NB4 (cell line): ENCODE data around the gene NME1.

Experiments
- CTCF ChIP-seq: IDR thresholded peaks from one replicate; pipeline ENCODE4 v1.5.1; 2012; ENCODE audit warnings: low read depth, low read length
- MAX ChIP-seq: IDR thresholded peaks from 2 replicates; pipeline ENCODE4 v1.6.1; 2011; ENCODE audit warnings: low read depth, low read length
- MYC ChIP-seq: IDR thresholded peaks from 2 replicates; pipeline ENCODE4 v1.6.1; 2011; ENCODE audit warnings: low read depth, low read length
- POLR2A ChIP-seq: IDR thresholded peaks from 2 replicates; pipeline ENCODE4 v1.6.1; 2011; ENCODE audit warnings: mild to moderate bottlenecking; ENCODE audit not compliant: insufficient read length; ENCODE audit errors: extremely low read depth

GRCh38 chr17:51121620-51122472, 31.5 kb upstream of the NME1 start:
- TF ChIP-seq CTCF (no peak), MYC (peak; percentile 91), POLR2A (peak; percentile 66), MAX (peak; percentile 98)
